D341Med (cell line): ENCODE results near the gene ABLIM2.
"Not testable (repeated sequence)": the region's sequence is repeated elsewhere in the genome, so short reads cannot be mapped to it uniquely, and the experiment has no call there.

Experiments used
- DNase-seq: peaks from one replicate; pipeline ENCODE4 v3.0.0; 2012; ENCODE audit warnings: low spot score

The ABLIM2 gene

DNA sequence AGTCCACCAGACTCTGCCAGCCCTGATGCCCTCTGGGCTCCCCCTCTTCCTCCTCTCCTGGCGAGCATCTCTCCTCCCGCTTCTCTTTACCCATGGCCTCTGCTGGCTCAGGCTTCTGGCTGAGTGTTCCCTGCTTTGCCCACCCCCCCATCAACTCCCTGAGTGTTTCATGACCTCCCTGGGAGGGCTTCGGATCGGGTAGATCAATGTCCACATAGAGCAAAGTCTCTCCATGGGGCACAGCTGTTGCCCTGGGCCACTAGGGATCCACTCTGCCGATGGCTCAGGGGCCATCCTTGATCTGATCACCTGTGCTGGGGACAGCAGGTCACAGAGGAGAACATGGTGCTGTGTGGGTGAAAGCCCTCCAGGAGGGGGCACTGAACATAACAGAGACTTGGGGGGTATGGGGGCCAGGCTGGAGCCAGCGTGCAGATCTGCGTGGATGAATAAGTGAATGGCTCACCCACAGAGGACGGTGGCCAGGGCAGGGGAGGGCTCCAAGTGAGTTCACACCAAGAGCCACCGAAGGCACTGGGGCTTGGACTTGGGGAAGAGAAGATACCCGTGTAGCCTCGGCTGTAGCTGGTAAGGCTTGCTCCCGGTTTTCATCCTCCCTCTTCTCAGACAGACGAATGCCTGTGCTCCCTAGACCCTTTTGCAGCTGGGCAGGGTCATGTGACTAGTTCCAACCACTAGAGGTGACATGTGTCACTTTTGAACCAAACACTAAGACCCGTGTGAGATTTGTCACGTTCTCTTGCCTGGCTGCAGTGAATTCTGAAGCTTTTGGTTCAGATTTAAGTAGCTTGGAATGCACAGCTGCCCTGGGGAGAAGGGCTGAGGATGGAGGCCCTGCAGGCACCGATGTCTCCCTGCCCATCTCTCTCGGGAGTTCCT, 195.8 kb downstream of the ABLIM2 start:
- DNase-seq: no peak

GRCh38 chr4:7960790-7961655, 197.6 kb downstream of the ABLIM2 start:
- DNase-seq: no peak

- DNase-seq: no peak
These were observed 198.4 kb downstream of the ABLIM2 start for GRCh38 chr4:7960017-7960789.

GRCh38 chr4:7959078-7959477, 199.5 kb downstream of the ABLIM2 start:
- no peak for DNase-seq

DNA sequence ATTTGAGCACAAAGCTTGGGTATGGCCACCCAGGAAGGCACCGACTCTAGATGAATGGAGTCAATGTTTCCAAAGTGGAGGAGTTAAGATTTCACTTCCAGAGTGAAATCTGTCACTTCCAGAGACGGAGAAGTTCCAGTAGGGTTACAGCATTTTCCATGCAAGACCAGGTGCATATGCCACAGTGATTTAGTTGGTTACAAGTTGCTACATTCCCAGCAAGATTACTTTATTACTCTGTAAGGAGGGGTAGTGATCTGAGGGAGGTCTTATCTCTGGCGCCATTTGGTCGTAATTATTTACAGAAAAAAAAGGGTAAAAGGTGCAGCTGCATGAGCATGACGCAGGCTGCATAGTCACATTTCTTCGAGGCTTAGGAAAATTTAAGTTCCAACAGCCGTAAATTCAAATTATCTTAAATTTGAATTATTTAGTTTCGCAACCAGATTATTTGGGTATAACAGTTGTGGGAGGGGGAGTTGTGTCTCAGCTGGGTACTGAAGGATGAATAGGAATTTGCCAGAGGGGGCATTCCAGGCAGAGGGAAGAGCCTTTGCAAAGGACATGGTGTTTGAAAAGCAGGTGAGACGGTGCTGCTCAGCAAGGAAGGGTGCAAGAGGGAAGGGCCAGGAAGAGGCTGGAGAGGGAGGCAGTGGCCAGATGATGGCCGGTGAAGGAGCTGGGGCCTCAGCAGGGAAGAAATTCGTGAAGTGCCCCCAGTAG, 201.5 kb downstream of the ABLIM2 start:
- no peak for DNase-seq

DNA sequence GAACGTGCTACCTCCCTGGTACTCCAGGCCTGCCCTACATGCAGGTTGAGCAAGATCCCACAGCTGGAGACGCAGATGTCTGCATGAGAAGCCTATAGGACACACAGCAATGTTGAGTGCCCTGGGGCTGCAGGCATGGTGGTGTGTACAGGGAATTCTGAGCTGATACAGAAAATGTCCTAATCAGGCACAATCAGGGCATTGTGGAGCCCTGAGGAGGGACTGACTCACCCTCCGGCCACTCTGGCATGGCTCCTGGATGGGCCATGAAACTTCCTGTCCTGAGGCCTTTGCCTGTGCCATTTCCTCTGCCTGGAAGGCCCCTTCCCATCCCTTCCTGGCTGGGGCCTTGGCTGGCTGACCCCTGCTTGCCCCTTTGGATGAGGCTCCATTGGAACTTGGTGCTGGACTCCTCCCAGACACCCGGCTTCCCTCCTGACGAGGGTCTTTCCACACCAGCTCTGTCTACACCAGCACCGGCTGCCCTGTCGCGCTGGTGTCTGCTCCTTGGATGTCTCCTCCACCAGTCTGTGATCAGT, 202.3 kb downstream of the ABLIM2 start:
- DNase-seq: peak; percentile 19

GRCh38 chr4:7955393-7955792, 203.2 kb downstream of the ABLIM2 start:
- no peak for DNase-seq

DNA sequence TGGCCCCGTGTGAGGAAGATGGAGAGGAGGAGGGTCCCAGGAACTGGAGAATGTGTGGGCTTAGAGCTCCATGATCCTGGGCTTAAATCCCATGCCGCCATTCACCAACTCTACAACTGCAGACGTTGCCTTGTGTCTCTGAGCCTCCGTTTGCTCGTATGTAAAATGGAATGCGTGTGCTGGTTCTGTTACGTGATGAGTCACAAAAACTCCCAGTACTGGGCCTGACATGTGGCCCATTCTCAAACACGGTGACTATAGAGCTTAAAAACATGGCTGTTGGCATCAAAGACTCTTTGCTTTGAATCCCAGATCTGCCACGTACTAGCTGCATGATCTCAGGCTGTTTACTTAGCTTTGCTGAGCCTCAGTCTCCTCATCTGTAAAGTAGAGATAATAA, 206.0 kb downstream of the ABLIM2 start:
- DNase-seq: no peak

DNA sequence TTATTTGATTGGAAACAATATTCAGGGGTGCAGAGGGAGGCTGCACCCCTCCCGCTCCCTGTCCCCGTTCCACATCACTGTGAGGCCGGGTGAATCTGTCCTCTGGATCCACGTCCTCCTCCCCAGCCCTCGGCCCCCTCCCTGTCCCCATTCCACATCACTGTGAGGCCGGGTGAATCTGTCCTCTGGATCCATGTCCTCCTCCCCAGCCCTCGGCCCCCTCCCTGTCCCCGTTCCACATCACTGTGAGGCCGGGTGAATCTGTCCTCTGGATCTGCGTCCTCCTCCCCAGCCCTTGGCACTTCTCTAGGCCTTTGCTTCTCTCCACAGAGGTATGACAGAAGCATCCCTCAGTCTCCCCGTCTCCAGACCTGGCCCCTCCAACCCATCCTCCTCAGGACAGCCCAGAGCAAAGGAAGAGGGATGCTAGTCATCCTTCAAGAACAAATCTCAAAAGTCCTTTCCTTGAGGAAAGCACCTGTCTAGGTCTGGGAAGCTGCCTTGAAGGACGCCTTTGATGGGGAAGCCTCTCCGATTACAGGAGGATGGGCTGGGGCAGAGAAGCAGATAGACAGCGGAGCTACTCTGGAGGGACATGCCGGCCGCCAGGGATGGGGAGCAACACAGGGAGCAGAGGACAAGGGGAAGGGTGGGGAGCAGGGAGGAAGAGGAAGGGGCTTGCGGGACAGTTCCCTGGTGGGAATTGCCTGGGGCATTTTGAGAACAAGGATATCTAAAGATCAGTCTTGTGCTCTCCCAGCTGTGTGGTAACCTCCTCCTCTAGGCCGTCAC, 208.1 kb downstream of the ABLIM2 start:
- DNase-seq: no peak

DNA sequence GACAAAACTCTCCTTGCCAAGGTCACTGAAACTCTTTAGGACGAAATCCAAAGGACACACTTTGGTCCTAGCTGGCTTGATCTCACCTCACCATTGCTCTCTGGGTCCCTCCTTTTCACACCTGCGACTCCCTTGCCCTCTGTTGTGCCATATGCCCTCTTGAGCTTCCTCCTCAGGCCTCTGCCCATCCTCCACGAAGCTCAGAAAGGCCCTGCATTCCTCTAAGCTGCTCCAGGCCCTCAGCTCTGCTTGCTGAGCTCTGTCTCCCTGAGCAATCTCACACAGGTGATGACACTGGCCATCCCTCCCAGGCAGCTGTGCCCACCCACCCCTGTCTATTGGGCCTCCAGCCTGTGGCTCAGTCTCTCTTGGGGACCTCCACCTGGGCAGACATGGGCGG, 208.9 kb downstream of the ABLIM2 start:
- DNase-seq: no peak

DNA sequence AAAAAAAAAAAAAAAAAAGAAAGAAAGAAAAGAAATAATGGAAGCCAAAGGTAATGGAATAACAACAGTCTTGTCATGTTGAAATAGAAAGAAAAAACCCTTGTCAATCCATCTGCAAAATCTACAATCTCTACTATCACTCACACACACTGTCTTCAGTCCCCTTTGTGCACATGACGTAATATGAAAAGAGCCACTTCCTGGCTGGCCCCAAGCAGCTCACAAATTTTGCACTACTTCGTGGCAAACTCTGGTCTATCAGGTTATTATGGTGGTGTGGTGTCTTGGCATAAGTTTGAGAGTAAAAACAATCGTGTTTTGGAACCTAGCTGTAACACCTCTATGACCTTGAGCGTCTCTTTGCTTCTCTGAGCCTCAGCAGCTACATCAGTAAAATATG, 210.7 kb downstream of the ABLIM2 start:
- no peak for DNase-seq

DNA sequence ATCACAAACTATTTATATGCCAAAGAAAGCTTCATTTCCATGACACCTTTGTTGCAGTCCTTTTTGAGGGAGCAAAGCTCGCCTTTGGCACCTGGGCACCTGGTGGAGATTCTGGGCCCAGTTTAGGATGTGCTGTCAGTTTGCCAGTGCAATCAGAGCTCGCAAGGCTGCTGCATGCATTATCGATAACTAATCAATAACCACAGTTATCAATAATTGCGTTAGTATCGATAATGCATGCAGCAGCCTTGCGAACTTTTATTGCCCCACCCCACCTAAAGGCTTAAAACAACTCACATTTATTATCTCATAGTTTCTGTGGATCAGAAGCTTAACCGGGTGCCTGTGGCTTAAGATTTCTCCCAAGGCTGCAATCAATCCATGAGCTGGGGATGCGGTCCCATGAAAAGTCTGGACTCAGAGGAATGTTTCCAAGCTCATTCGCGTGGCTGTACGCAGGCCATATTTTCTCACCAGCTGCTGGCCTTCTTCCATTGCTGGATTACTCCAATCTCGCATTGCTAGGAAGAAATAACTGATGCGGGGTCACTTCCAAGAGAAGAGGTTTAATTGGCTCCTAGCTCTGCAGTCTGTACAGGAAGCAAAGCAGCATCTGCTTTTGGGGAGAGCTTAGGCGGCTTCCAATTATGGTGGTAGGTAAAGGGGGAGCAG, 212.8 kb downstream of the ABLIM2 start:
- peak; percentile 31 for DNase-seq

DNA sequence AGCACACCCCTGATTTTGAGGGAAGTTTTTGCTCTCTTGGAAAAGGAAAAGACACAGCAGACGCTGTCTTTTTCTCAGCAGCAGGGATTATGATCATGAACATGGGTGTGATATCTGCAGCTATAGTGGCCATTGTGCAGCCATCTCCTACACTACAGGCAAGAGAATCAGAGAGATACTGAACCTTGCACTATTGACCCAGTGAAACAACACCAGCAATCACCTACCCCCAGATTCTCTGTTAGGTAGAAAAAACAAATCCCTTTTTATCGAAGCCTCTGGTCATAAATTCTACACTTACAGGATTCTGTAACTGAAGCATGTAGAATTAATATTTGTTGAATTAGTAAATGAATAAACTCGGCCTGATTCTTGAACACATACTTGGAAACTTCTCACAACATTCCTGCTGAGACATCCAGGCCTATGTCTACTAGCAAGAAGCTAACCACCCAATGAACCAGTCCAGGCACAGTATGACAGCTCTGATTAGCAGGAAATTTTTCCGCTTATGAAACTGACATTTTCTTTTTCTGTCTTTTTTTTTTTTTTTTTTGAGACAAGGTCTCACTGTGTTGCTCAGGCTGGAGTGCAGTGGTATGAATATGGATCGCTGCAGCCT, 213.9 kb downstream of the ABLIM2 start:
- DNase-seq: peak; percentile 4

GRCh38 chr4:7943688-7944087, 214.9 kb downstream of the ABLIM2 start:
- not testable (repeated sequence) for DNase-seq

DNA sequence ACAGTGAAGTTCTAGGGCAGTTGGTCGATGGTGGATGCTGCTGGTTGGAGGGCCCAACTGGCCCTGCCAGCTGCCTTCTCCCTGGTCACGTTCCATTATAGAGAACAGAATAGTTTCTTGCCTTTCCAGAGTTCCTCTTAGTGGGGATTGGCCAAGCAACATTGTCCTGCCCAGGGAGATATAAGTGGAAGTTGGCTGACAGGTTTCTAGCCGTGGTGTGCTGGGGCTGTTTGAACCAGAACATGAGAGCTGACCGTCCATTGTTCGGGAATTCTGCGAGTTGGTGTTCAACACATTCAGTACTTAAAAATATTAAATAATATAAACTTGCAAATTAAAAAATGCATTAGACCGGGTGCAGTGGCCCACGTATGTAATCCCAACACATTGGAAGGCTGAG, 215.4 kb downstream of the ABLIM2 start:
- DNase-seq: peak; percentile 3

- no peak for DNase-seq
These were observed 216.6 kb downstream of the ABLIM2 start for GRCh38 chr4:7941965-7942496.

- peak; percentile 9 for DNase-seq
These were observed 217.3 kb downstream of the ABLIM2 start for GRCh38 chr4:7941111-7941964.
